ENCODE data around the gene CAV2.

CAV2 gene

DNA sequence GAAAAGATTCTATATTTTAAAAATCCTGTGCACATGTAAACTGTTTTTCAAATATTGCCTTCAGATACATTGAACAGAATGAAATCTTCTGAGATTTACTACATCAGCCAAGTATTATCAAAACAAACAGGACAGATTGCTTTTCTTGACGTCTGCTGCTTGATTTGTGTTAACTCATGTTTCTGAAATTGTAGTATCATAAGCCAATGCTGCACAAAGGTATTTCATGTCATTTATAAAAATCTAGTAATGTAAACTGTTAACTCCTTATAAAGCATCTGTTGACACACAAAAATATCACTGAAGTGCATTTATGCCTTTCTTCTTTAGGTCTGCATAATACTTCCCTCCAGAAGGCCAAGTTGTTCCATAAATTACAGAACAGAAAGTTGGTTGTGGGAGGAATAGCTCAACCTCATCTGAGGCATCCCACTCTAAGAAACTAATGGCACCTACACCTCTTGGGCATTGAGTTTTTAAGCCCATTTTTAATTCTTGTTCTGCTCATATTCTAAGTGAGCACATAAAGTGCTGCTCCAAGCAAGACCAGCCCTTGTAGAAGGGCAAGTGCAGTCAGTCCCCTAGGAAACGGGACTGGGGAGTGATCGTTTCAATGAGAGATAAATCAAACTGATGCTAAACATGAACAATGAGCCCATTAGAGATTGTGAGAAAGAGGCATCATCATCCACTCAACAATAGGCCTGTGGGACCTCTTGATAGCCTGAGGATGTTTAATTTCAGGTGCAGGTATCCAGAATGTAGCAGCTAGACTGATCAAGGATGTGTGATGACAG, 53.8 kb downstream of the CAV2 start:
- TF ChIP-seq REST (IDR thresholded peaks at IDR 0.05; ENCODE audit: insufficient read depth in 1 of 2, low read depth in 2 of 2, low read length in 2 of 2), result no peak
- no peak for TF ChIP-seq SIN3A (IDR thresholded peaks at IDR 0.05; ENCODE audit: borderline replicate concordance, insufficient read depth, low read length)
- TF ChIP-seq POLR2AphosphoS5 (IDR thresholded peaks at IDR 0.05; ENCODE audit: low read depth, low read length), result no peak
- no peak for TF ChIP-seq FOXP2 (optimal IDR thresholded peaks at IDR 0.05; ENCODE audit: borderline replicate concordance, extremely low read depth, extremely low read length, insufficient read depth)
- no peak for TF ChIP-seq TAF1 (IDR thresholded peaks at IDR 0.05; ENCODE audit: borderline replicate concordance, insufficient read depth, low read length)

DNA sequence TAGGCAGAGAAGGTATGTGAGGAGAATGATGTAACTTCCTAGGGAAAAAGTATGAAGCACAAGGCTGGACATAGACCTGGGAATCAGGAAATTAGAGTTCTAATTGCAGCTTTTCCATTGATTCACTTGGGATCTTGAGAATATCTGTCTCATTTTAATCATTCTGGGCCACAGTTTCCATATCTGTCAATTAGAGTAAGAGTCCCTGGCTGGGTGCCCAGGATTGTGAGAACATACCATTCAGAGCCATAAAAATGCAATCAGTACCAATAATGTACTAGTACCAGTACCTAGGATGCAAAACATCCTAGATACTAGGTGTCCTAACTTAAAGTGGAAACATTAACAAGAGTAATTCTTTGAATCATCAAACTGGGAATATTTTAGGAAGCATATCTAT, 54.9 kb downstream of the CAV2 start:
- no peak for TF ChIP-seq POLR2AphosphoS5 (IDR thresholded peaks at IDR 0.05; ENCODE audit: low read depth, low read length)
- no peak for TF ChIP-seq TAF1 (IDR thresholded peaks at IDR 0.05; ENCODE audit: borderline replicate concordance, insufficient read depth, low read length)
- no peak for TF ChIP-seq FOXP2 (optimal IDR thresholded peaks at IDR 0.05; ENCODE audit: borderline replicate concordance, extremely low read depth, extremely low read length, insufficient read depth)
- no peak for TF ChIP-seq SIN3A (IDR thresholded peaks at IDR 0.05; ENCODE audit: borderline replicate concordance, insufficient read depth, low read length)
- TF ChIP-seq REST (IDR thresholded peaks at IDR 0.05; ENCODE audit: insufficient read depth in 1 of 2, low read depth in 2 of 2, low read length in 2 of 2), result no peak

- TF ChIP-seq FOXP2 (optimal IDR thresholded peaks at IDR 0.05; ENCODE audit: borderline replicate concordance, extremely low read depth, extremely low read length, insufficient read depth), result no peak
- no peak for TF ChIP-seq SIN3A (IDR thresholded peaks at IDR 0.05; ENCODE audit: borderline replicate concordance, insufficient read depth, low read length)
- TF ChIP-seq REST (IDR thresholded peaks at IDR 0.05; ENCODE audit: insufficient read depth in 1 of 2, low read depth in 2 of 2, low read length in 2 of 2), result no peak
- no peak for TF ChIP-seq POLR2AphosphoS5 (IDR thresholded peaks at IDR 0.05; ENCODE audit: low read depth, low read length)
- no peak for TF ChIP-seq TAF1 (IDR thresholded peaks at IDR 0.05; ENCODE audit: borderline replicate concordance, insufficient read depth, low read length)
These were observed 55.4 kb downstream of the CAV2 start for GRCh38 chr7:116554911-116555310.

- TF ChIP-seq TAF1 (IDR thresholded peaks at IDR 0.05; ENCODE audit: borderline replicate concordance, insufficient read depth, low read length) (no peak), FOXP2 (optimal IDR thresholded peaks at IDR 0.05; ENCODE audit: borderline replicate concordance, extremely low read depth, extremely low read length, insufficient read depth) (no peak), REST (IDR thresholded peaks at IDR 0.05; ENCODE audit: insufficient read depth in 1 of 2, low read depth in 2 of 2, low read length in 2 of 2) (no peak), SIN3A (IDR thresholded peaks at IDR 0.05; ENCODE audit: borderline replicate concordance, insufficient read depth, low read length) (no peak), POLR2AphosphoS5 (IDR thresholded peaks at IDR 0.05; ENCODE audit: low read depth, low read length) (no peak)
These were observed 57.6 kb downstream of the CAV2 start for GRCh38 chr7:116557066-116557585.

Measured in PFSK-1 (cell line).